GM03348 (cell line): ENCODE data around the gene XCL1.

Experiments
- DNase-seq: peaks from one replicate; pipeline ENCODE4 v3.0.0; 2012; ENCODE audit warnings: low spot score

Gene XCL1

GRCh38 chr1:168605443-168605842 is 29.0 kb downstream of the XCL1 start:
- no peak for DNase-seq

DNA sequence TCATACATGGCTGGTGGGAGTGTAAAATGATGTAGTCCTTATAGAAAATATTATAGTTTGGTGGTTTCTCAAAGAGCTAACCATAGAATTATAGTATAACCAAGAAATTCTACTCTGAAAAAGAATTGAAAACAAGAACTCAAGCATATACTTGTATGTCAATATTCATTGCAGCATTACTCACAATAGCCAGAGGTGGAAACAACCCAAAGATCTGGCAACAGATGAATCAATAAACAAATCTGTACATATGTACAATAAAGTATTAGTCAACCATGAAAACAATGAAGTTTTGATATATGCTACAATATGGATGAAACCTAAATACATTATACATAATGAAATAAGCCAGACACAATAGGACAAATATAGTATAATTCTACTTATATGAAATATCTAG is 29.7 kb downstream of the XCL1 start:
- no peak for DNase-seq

DNA sequence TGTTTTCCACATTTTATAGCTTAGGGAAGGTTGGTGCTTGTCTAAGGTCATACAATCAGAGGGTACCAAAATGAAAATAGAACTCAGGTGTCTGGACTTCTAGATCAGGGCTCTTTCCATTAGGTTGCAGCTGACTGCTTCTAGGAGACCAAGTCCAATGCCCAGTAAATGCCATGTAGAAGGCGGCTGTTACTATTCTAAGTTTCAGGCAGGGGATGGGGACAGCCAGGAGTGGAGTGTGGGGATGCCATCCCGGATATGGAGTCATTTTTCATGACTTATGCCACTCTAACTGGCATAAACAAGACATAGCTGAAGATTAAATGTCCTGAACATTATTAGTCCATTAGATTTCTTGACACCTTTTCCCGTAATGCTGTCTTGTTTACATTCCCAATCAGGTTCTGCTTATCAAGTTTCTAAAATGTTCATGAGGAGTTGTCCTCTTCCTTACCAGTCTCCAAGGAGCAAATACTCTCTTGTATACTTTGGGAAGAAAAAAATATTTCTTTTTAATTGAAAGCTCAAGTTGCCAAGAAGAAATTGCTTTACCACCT is 31.5 kb downstream of the XCL1 start:
- no peak for DNase-seq

GRCh38 chr1:168608796-168609715 is 32.7 kb downstream of the XCL1 start:
- peak; percentile 49 for DNase-seq

DNA sequence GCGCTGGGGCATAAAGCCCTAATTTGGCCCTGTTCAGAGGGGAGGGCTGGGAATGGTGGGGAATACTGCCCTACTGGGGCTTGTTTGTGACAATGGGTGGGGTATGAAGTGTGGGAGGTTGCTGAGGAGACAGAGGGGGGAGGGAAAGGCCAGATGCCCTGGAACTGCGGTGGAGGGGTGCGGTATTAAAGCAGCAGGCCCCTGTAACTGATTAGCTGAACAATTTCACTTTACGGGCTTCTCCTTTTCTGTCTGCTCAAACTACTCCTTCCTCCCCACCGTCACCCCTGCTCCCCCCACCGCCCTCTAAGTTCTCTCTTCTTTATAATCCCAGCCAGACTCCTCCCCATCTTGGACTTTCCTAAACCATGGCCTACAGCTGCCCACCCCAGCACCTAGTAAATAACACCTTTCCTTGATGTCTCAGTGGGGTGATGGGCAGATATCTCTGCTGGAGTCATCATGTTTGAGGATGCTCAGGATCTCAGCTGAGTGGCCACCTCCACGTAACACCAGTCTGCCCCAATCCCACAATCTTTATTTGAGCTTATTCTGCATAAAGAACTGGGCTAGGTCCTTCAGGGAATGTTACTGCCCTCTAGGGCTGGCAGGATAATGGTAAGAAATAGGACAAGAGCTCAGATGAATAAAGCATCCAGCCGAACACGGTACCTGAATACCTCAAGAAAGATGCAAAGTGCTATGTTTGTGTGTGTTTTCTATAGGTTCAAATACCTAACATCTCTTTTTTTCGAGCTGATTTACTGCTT is 33.5 kb downstream of the XCL1 start:
- DNase-seq, result no peak

GRCh38 chr1:168613038-168613451 is 36.6 kb downstream of the XCL1 start:
- DNase-seq, result no peak

DNA sequence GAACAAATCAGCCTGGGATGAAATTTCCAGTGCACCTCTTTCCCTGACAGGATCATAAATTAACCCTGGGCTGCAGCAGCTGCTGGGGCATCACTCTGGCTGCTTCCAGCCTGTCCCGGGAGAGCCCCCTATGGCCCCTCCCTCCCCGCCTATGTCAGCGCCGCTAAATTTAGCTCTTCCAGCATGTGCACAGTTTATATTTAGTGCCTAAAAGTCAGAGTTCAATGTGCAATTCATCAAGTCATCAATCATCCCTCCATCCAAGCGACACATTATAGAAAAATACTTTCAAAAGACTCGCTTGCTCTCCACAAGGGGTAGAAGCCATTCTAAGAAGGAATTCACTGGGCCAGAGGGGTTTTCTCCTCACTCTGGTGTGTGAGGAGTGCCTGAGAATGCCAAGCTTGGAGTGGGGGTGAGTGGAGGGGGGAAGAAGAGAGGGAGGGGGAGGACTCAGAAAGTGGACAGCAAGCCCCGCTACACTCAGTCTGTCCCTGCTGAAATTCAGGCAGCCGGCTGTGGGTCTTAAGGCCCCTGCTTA is 37.4 kb downstream of the XCL1 start:
- DNase-seq, result peak; percentile 46

- DNase-seq, result no peak
Observed at GRCh38 chr1:168614235-168614634, 37.8 kb downstream of the XCL1 start.

DNA sequence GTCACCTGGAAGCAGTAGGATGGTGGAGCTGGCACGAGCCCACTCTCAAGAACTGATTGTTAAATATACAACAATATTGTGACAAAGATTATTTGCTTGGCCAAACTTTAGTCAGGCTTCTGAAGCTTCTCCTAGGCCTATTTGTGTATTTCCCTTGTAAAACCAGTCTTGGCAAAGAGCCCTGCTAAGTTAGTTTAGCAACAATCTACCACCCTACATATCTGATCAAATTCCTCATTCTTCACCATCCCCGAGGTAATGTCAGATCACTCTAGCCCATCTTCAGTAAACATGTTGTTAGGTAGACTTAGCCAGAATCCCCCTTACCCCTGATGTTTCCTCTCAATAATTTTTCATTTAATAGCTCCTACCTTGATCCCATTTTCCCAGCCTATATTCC is 39.6 kb downstream of the XCL1 start:
- DNase-seq, result no peak

- DNase-seq, result no peak
Observed at GRCh38 chr1:168617974-168618750, 41.8 kb downstream of the XCL1 start.

DNA sequence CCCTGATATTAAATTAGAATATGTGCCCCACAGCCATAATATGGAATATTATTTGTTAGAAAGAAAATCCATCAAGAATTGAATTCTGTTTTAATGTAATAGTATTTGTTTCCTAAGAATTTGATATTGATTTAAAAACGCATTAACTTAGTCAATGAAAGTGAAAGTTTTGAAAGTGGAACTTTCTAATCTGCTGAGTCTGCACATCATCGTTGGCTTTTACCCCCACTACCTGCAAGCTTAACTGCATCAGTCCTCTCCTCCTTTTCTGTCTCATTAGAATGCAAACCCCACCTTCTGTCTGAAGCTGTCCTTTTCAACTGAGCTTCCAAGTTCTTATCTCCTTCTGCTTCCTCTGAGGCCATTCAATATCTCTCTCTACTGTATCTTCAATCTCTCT is 42.5 kb downstream of the XCL1 start:
- no peak for DNase-seq

GRCh38 chr1:168621356-168621755 is 45.0 kb downstream of the XCL1 start:
- peak; percentile 76 for DNase-seq

- DNase-seq, result peak; percentile 78
Observed at GRCh38 chr1:168623003-168623828, 46.8 kb downstream of the XCL1 start.

DNA sequence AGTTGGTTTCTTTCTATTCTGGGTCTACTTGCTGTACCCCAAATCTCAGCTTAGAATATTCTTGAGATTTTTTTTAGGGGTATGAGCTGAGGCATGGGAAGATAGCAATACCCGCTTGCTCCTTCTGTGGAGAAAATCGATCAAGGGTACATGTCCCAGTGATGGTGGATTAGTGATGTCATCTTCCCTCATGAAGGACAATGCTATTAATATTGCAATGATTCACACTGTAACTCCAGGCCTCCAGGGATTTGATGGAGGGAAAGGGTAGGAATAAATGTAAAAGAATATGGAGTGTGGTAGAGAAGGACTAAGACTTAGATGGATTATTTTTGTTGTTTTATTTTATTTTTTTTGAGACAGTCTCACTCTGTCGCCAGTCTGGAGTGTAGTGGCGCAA is 47.4 kb downstream of the XCL1 start:
- DNase-seq, result no peak

GRCh38 chr1:168626326-168626725 is 49.9 kb downstream of the XCL1 start:
- DNase-seq, result no peak

DNA sequence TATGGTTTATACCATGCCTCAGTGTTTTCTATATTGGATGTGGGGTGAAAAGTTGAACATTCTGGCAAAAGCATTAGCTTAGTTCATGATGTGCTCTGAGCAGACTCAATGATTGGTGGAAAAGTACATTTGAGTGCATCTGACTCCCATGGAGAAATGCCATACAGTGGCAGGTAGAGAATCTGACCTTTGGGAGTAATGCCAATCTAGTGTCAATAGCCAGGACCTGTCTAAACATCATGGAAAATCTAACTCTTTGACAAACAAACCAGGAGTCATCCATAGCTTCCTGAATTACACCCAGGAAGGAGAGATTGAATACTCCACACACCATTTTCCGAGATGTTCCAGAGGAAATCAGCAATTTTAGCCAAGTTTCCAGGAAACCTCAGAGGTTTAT is 51.0 kb downstream of the XCL1 start:
- DNase-seq, result no peak

- DNase-seq, result peak; percentile 56
Observed at GRCh38 chr1:168628807-168629206, 52.4 kb downstream of the XCL1 start.

GRCh38 chr1:168629466-168629865 is 53.1 kb downstream of the XCL1 start:
- no peak for DNase-seq
